Effector memory CD4-positive, alpha-beta T cell (primary cell): ENCODE results near the gene PADI1.

Experiments used
- DNase-seq, 3 donors: peaks; one replicate each; pipeline ENCODE4 v3.0.0-alpha.2; 2020
- H3K27ac ChIP-seq: 2 replicates; pipeline ENCODE4 v1.7.0; 2013; ENCODE audit warnings: mild to moderate bottlenecking, low read length, moderate library complexity; ENCODE audit not compliant: insufficient read depth, poor library complexity, severe bottlenecking
- H3K27me3 ChIP-seq: replicated peaks from 2 replicates; pipeline ENCODE4 v1.7.0; 2013; ENCODE audit warnings: mild to moderate bottlenecking, low read length; ENCODE audit not compliant: insufficient read depth, control insufficient read depth, poor library complexity, severe bottlenecking
- H3K36me3 ChIP-seq: 2 replicates; pipeline ENCODE4 v1.7.0; 2013; ENCODE audit warnings: mild to moderate bottlenecking, low read length, moderate library complexity; ENCODE audit not compliant: control insufficient read depth, insufficient read depth
- H3K4me1 ChIP-seq: 2 replicates; pipeline ENCODE4 v1.7.0; 2013; ENCODE audit warnings: low read length, mild to moderate bottlenecking; ENCODE audit not compliant: control insufficient read depth, insufficient read depth, poor library complexity, severe bottlenecking
- H3K4me3 ChIP-seq: 2 replicates; pipeline ENCODE4 v1.7.0; 2013; ENCODE audit warnings: low read length, low read depth, mild to moderate bottlenecking; ENCODE audit not compliant: insufficient read depth, poor library complexity, severe bottlenecking
- H3K9me3 ChIP-seq: 2 replicates; pipeline ENCODE4 v1.7.0; 2013; ENCODE audit warnings: mild to moderate bottlenecking, low read length, moderate library complexity; ENCODE audit not compliant: control insufficient read depth

The PADI1 gene

GRCh38 chr1:17189632-17189990 lies 15.3 kb upstream of the PADI1 start:
- Histone ChIP-seq H3K4me3 (no peak overlapping the region), H3K36me3 (no peaks in the 10 kb centered on the region), H3K4me1 (no peaks in the 10 kb centered on the region), H3K27me3 (no peaks in the 10 kb centered on the region), H3K27ac (no peak overlapping the region), H3K9me3 (no peaks in the 10 kb centered on the region)
- no peak for DNase-seq

GRCh38 chr1:17190010-17190995 lies 14.6 kb upstream of the PADI1 start:
- no peak overlapping the region for H3K4me3 ChIP-seq
- DNase-seq, result no peak
- no peaks in the 10 kb centered on the region for H3K27me3 ChIP-seq
- H3K9me3 ChIP-seq, result no peaks in the 10 kb centered on the region
- no peaks in the 10 kb centered on the region for H3K4me1 ChIP-seq
- H3K27ac ChIP-seq, result no peak overlapping the region
- no peaks in the 10 kb centered on the region for H3K36me3 ChIP-seq

DNA sequence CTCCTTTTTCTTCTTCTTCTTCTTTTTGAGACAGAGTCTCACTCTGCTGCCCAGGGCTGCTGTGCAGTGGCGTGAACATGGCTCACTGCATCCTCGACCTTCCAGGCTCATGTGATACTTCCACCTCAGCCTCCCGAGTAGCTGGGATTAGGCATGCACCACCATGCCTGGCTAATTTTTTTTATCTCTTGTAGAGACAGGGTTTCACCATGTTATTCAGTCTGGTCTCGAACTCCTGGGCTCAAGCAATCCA lies 13.0 kb upstream of the PADI1 start:
- Histone ChIP-seq H3K27me3 (no peaks in the 10 kb centered on the region), H3K9me3 (no peaks in the 10 kb centered on the region), H3K4me1 (no peaks in the 10 kb centered on the region), H3K36me3 (no peaks in the 10 kb centered on the region), H3K4me3 (no peak overlapping the region), H3K27ac (no peak overlapping the region)
- DNase-seq, result no peak

- Histone ChIP-seq H3K27me3 (no peaks in the 10 kb centered on the region), H3K4me3 (no peak overlapping the region), H3K9me3 (no peaks in the 10 kb centered on the region), H3K27ac (no peak overlapping the region), H3K36me3 (no peaks in the 10 kb centered on the region), H3K4me1 (no peaks in the 10 kb centered on the region)
- DNase-seq, result no peak
These were observed 12.3 kb upstream of the PADI1 start for GRCh38 chr1:17192394-17193221.

DNA sequence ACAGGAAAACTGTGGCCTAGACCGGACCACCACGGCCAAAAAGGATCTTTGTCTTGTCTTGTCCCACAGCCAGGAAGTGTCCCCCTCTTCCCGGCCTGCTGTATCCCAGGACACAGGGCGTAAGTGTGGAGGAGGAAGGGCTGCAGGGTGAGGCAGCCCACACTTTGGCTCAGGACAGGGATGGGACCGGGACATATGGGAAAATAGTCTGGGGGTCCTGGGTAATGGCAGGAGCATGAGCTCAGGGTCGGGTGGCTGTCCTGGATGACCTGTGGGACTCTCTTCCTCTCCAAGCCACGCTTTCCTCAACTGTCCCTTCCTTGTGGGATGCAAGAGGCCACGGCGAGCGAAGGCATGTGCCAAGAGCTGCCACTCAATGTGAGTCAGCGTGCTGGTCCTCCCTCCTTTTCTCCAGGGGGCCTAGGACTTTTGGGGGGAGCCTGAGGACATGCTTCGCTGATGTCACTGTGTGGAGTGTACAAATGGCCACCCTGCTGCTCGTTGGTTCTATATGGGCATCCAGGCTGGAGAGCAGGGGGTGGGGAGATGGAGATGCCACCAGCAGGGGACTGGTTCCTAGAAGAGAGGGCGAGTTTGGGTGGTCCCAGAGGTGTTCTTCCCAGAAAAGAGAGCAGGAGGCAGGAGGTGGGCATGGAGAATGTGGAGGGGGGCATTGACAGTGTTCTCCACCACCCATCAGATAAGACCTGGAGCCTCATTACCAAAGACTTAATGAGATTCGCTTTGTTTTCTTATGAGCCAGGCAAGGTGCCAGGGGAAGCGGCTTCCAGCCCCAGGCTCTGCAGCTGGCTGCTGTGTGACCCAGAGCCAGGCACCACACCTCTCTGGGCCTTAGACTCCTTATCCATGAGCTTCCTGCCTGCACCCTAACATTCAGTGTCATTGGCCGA lies 11.5 kb upstream of the PADI1 start:
- DNase-seq, result no peak

GRCh38 chr1:17194133-17194475 lies 10.8 kb upstream of the PADI1 start:
- no peaks in the 10 kb centered on the region for H3K9me3 ChIP-seq
- H3K4me3 ChIP-seq, result no peak overlapping the region
- no peak for DNase-seq
- H3K36me3 ChIP-seq, result no peaks in the 10 kb centered on the region
- no peak overlapping the region for H3K27ac ChIP-seq
- H3K4me1 ChIP-seq, result no peaks in the 10 kb centered on the region
- no peaks in the 10 kb centered on the region for H3K27me3 ChIP-seq

More for the DNA sequence above, 11.5 kb upstream of the PADI1 start:
- H3K36me3 ChIP-seq, result no peaks in the 10 kb centered on the region
- H3K4me3 ChIP-seq, result no peak overlapping the region
- no peaks in the 10 kb centered on the region for H3K27me3 ChIP-seq
- no peak overlapping the region for H3K27ac ChIP-seq
- H3K4me1 ChIP-seq, result no peaks in the 10 kb centered on the region
- no peaks in the 10 kb centered on the region for H3K9me3 ChIP-seq

- no peak for DNase-seq
- Histone ChIP-seq H3K27me3 (no peaks in the 10 kb centered on the region), H3K36me3 (no peaks in the 10 kb centered on the region), H3K4me3 (no peak overlapping the region), H3K9me3 (no peaks in the 10 kb centered on the region), H3K27ac (no peak overlapping the region), H3K4me1 (no peaks in the 10 kb centered on the region)
These were observed 10.1 kb upstream of the PADI1 start for GRCh38 chr1:17194615-17195528.

DNA sequence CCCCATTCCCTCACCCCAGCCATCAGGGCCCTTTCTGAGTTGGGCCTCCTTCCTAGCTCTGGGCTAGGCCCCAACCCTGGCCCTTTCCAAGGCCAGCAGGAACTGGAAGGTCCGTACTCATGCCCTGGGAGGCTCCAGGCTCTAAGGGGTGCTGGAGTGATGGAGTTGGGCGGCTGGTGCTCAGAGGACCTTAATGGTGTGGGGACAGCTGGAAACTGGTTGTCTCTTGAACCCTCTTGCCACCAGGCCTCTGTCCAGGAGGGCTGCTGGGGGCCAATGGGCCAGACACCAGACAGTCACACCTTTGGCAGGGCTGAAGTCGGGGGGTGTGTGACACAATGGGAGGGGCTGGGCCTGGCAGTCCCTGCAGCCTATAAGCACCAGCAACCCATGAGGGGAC lies 9.2 kb upstream of the PADI1 start:
- DNase-seq, result no peak
- Histone ChIP-seq H3K27me3 (no peaks in the 10 kb centered on the region), H3K9me3 (no peaks in the 10 kb centered on the region), H3K4me3 (no peak overlapping the region), H3K27ac (no peak overlapping the region), H3K36me3 (no peaks in the 10 kb centered on the region), H3K4me1 (no peaks in the 10 kb centered on the region)

- Histone ChIP-seq H3K36me3 (no peaks in the 10 kb centered on the region), H3K9me3 (no peaks in the 10 kb centered on the region), H3K27ac (no peak overlapping the region), H3K4me3 (no peak overlapping the region), H3K27me3 (no peaks in the 10 kb centered on the region), H3K4me1 (peaks cover 9% of the 10 kb centered on the region)
- DNase-seq, result no peak
These were observed 8.3 kb upstream of the PADI1 start for GRCh38 chr1:17196496-17197185.
